ENCODE data around the gene MYRF. TPM values are rescaled to one million over a fixed set of nuclear protein-coding genes. Genes with fewer than 3 reads are reported as not detected.

MYRF gene
- total and polyA plus RNA-seq, 4 donors, result 0.23 to 2.3 (median 1.0) TPM

DNA sequence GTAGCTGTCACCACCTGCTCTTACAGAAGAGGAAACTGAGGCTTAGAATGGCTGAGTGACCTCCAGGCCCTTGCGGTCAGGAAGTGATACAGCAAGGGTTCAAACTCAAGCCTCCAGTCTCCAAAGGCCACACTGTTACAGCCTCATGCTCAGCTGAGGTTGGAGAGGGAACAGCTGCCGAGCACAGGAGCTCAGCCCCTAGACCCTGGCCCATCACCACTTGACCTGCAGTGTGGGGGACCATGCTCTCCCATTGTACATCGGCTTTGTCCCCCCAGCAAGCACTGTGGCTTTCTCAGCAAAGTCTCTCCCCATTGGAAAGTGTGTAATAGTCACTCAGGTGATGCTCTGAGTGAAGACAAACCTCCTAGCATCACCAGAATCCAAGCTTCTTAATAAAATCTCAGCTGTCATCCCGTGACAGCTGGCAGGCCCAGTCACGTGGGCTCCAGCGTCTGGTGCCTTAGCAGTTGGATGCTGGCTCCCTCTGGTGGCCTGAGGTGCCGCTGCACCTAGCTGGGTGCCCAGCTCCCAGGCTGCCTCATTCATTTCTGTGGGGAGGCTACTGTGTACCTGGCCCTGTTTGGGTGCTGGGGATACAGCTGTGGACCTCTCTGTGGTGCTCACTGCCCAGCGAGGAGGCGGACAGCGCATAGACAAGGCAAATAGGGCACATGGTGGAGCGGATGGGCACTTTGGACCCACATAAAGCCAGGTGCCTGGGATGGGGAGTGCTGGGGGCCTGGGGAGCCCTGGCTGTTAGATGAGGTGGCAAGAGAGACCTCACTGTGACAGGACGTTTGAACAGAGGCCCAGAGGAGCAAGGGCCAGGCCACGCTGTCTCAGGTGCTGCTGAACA, 19.1 kb upstream of the MYRF start:
- 25 to 26% methylated on average over 13 of the region's 13 CpGs for WGBS, 2 donors
- H3K36me3 ChIP-seq (ENCODE audit: control insufficient read depth in 1 of 2, insufficient read depth in 2 of 2, low read length in 1 of 2), result no peaks in the 10 kb centered on the region

DNA sequence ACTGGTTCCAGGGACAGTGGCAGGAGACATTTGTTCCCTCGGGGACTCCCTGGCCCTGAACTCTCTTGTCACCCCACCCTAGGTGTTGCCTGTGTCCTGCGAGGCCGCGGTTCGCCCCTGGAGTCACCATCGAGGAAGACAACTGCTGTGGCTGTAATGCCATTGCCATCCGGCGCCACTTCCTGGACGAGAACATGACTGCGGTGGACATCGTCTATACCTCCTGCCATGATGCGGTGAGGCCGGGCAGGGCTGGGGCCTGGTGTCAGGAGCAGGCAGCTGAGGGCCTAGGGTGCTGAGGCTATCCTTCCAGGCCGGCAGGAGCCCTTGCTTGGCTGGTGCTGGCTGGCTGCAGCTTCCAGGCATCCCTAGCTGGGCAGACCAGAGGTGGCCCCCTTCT, 17.7 kb upstream of the MYRF start:
- no peak overlapping the region for H3K27ac ChIP-seq (ENCODE audit: low read depth in 1 of 2, low read length in 2 of 2)
- WGBS, 2 donors, result 93 to 94% methylated on average over 14 of the region's 14 CpGs
- DNase-seq (no peak), ATAC-seq (ENCODE audit: low FRiP score) (no peak)
- no peaks in the 10 kb centered on the region for H3K36me3 ChIP-seq (ENCODE audit: control insufficient read depth in 1 of 2, insufficient read depth in 2 of 2, low read length in 1 of 2)
- H3K4me1 ChIP-seq (ENCODE audit: control insufficient read depth in 1 of 2, insufficient read depth in 2 of 2, low read length in 2 of 2), result no peaks in the 10 kb centered on the region
- intact Hi-C loops (cut with DNase I), result no loop called here
- no peaks in the 10 kb centered on the region for H3K27me3 ChIP-seq (ENCODE audit: control insufficient read depth in 1 of 2, insufficient read depth in 2 of 2, low read length in 1 of 2)
- H3K9me3 ChIP-seq (ENCODE audit: control insufficient read depth, low read length), result no peaks in the 10 kb centered on the region
- no peak overlapping the region for H3K4me3 ChIP-seq (ENCODE audit: low read length in 2 of 2)

More for the DNA sequence above, 19.1 kb upstream of the MYRF start:
- H3K4me3 ChIP-seq (ENCODE audit: low read length in 2 of 2), result no peak overlapping the region
- no peaks in the 10 kb centered on the region for H3K27me3 ChIP-seq (ENCODE audit: control insufficient read depth in 1 of 2, insufficient read depth in 2 of 2, low read length in 1 of 2)
- peak; percentile 92 to 96 for DNase-seq
- peak; percentile 91 for ATAC-seq (ENCODE audit: low FRiP score)
- H3K4me1 ChIP-seq (ENCODE audit: control insufficient read depth in 1 of 2, insufficient read depth in 2 of 2, low read length in 2 of 2), result no peaks in the 10 kb centered on the region
- H3K9me3 ChIP-seq (ENCODE audit: control insufficient read depth, low read length), result no peaks in the 10 kb centered on the region
- peak overlapping the region in 1 of 2 donors; percentile 38 for H3K27ac ChIP-seq (ENCODE audit: low read depth in 1 of 2, low read length in 2 of 2)
- intact Hi-C loops (cut with DNase I), result loop anchor here (1.0 to 2.0 kb wide), 2 partner anchors 53 kb away; partner anchors contain the start of gene DAGLA (in 2 of the 2)

DNA sequence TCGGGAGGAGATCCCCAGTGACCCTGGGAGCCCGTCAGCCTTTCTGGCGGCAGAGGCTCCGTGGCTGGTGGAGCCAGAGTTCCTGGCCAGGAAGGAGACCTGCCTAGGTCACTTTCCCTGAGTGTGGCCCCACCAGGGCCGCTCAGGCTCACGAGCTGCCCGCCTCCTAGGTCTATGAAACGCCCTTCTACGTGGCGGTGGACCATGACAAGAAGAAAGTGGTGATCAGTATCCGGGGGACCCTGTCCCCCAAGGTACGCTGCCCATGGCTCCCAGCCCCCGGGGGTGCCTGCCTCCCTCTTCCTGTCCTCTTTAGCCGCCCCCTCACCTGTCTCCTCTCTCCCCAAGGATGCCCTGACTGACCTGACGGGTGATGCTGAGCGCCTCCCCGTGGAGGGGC, 17.0 kb upstream of the MYRF start:
- DNase-seq (no peak), ATAC-seq (ENCODE audit: low FRiP score) (no peak)
- Histone ChIP-seq H3K9me3 (ENCODE audit: control insufficient read depth, low read length) (no peaks in the 10 kb centered on the region), H3K4me1 (ENCODE audit: control insufficient read depth in 1 of 2, insufficient read depth in 2 of 2, low read length in 2 of 2) (no peaks in the 10 kb centered on the region), H3K4me3 (ENCODE audit: low read length in 2 of 2) (no peak overlapping the region), H3K27ac (ENCODE audit: low read depth in 1 of 2, low read length in 2 of 2) (no peak overlapping the region), H3K27me3 (ENCODE audit: control insufficient read depth in 1 of 2, insufficient read depth in 2 of 2, low read length in 1 of 2) (no peaks in the 10 kb centered on the region), H3K36me3 (ENCODE audit: control insufficient read depth in 1 of 2, insufficient read depth in 2 of 2, low read length in 1 of 2) (no peaks in the 10 kb centered on the region)
- intact Hi-C loops (cut with DNase I), result no loop called here
- 88 to 96% methylated on average over 16 to 17 of the region's 17 CpGs for WGBS, 2 donors

DNA sequence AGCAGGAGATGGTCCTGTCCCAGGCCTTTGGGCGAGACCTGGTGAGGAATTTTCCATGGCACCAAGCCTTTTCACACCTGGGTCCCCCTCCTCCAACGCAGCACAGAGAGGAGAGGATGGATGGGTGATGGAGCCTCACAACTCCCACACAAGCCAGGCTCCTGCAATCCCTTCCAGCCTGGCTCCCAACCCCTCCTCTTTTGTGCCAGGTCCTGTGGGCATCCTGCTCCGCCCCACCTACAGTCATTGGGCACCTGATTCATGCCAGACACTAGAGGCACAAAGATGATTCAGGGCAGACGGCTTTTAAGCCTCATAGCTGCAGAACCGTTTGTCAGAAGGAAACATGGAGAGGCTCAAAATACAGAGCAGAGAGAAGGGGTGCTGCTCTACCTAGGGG, 16.1 kb upstream of the MYRF start:
- no peak overlapping the region for H3K27ac ChIP-seq (ENCODE audit: low read depth in 1 of 2, low read length in 2 of 2)
- H3K27me3 ChIP-seq (ENCODE audit: control insufficient read depth in 1 of 2, insufficient read depth in 2 of 2, low read length in 1 of 2), result no peaks in the 10 kb centered on the region
- H3K9me3 ChIP-seq (ENCODE audit: control insufficient read depth, low read length), result no peaks in the 10 kb centered on the region
- H3K4me1 ChIP-seq (ENCODE audit: control insufficient read depth in 1 of 2, insufficient read depth in 2 of 2, low read length in 2 of 2), result no peaks in the 10 kb centered on the region
- intact Hi-C loops (cut with DNase I), result no loop called here
- WGBS, 2 donors, result 88% methylated on average over 5 of the region's 5 CpGs
- ATAC-seq (ENCODE audit: low FRiP score) (no peak), DNase-seq (no peak)
- no peaks in the 10 kb centered on the region for H3K36me3 ChIP-seq (ENCODE audit: control insufficient read depth in 1 of 2, insufficient read depth in 2 of 2, low read length in 1 of 2)
- H3K4me3 ChIP-seq (ENCODE audit: low read length in 2 of 2), result no peak overlapping the region

DNA sequence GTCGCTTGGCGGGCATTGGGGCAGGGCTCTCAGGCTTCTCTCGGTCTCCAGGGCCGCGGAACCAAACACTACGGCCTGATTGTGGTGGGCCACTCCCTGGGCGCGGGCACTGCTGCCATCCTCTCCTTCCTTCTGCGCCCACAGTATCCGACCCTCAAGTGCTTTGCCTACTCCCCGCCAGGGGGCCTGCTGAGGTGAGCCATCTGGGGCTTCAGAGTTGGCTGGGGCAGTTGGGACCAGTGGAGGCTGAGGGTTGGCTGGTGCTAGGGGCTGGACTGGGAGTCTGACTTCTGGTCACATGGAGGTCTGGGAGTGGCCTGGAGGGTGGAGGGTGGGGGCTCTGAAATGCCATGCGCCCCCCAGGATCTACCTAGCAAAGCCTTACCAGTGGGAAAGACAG, 15.3 kb upstream of the MYRF start:
- intact Hi-C loops (cut with DNase I), result no loop called here
- no peaks in the 10 kb centered on the region for H3K4me1 ChIP-seq (ENCODE audit: control insufficient read depth in 1 of 2, insufficient read depth in 2 of 2, low read length in 2 of 2)
- DNase-seq, result no peak
- H3K9me3 ChIP-seq (ENCODE audit: control insufficient read depth, low read length), result no peaks in the 10 kb centered on the region
- no peak for ATAC-seq (ENCODE audit: low FRiP score)
- no peak overlapping the region for H3K27ac ChIP-seq (ENCODE audit: low read depth in 1 of 2, low read length in 2 of 2)
- H3K27me3 ChIP-seq (ENCODE audit: control insufficient read depth in 1 of 2, insufficient read depth in 2 of 2, low read length in 1 of 2), result no peaks in the 10 kb centered on the region
- no peaks in the 10 kb centered on the region for H3K36me3 ChIP-seq (ENCODE audit: control insufficient read depth in 1 of 2, insufficient read depth in 2 of 2, low read length in 1 of 2)
- no peak overlapping the region for H3K4me3 ChIP-seq (ENCODE audit: low read length in 2 of 2)
- WGBS, 2 donors, result 95 to 97% methylated on average over 12 of the region's 12 CpGs

DNA sequence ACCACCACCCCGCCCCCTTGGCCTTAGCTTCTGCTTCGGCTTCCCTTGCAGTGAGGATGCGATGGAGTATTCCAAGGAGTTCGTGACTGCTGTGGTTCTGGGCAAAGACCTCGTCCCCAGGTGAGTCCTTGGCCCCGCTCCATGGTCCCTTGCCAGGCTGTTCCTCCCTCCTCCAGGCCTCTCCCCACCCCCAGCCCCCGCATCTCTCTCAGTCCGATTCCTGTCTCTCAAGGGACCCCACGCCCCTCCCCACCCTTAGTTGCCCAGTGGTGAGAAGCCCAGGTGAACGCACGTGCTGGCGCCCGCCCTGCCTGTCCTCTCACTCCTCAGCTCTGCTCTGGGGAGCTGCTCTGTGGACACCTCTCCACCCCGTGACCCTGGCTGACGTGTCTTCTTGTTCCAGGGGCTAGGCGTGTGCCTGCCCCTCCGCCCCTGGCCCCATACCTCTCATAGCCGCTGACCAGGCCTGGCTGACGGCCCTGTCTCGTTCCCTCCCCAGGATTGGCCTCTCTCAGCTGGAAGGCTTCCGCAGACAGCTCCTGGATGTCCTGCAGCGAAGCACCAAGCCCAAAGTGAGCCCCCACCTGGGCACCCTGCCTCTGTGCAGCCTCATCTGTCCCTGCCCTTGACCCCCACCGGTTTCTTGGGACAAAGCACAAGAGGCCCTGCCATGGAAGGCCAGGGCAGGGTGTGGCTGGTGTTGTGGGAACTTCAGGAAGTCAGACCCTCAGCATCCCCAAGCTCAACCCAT, 14.6 kb upstream of the MYRF start:
- no peaks in the 10 kb centered on the region for H3K9me3 ChIP-seq (ENCODE audit: control insufficient read depth, low read length)
- H3K36me3 ChIP-seq (ENCODE audit: control insufficient read depth in 1 of 2, insufficient read depth in 2 of 2, low read length in 1 of 2), result no peaks in the 10 kb centered on the region
- H3K27ac ChIP-seq (ENCODE audit: low read depth in 1 of 2, low read length in 2 of 2), result no peak overlapping the region
- DNase-seq, result no peak
- WGBS, 2 donors, result 89 to 90% methylated on average over 23 of the region's 23 CpGs
- no peak overlapping the region for H3K4me3 ChIP-seq (ENCODE audit: low read length in 2 of 2)
- ATAC-seq (ENCODE audit: low FRiP score), result no peak
- intact Hi-C loops (cut with DNase I), result no loop called here
- H3K4me1 ChIP-seq (ENCODE audit: control insufficient read depth in 1 of 2, insufficient read depth in 2 of 2, low read length in 2 of 2), result no peaks in the 10 kb centered on the region
- no peaks in the 10 kb centered on the region for H3K27me3 ChIP-seq (ENCODE audit: control insufficient read depth in 1 of 2, insufficient read depth in 2 of 2, low read length in 1 of 2)

DNA sequence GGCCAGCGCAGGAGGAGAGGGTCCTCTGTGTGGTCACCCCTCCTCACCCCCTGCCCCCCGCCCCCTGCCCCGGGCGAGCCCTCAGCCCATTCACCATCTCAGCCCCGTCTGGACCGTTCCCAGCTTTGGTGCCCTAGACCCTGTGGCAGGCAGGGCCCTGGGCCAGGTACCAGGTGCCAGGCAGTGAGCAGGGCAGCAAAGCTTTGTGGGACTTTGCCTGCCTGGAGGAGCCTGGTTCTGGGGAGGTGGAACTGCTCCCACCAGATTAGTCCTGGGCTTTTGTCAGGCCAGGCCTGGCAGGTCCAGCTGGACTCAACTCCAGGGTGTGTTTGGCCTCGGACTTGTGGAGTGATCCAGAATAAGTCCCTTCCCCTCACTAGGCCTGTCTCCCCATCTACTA, 13.7 kb upstream of the MYRF start:
- WGBS, 2 donors, result 81 to 92% methylated on average over 7 of the region's 7 CpGs
- Histone ChIP-seq H3K4me3 (ENCODE audit: low read length in 2 of 2) (no peak overlapping the region), H3K9me3 (ENCODE audit: control insufficient read depth, low read length) (no peaks in the 10 kb centered on the region), H3K27me3 (ENCODE audit: control insufficient read depth in 1 of 2, insufficient read depth in 2 of 2, low read length in 1 of 2) (no peaks in the 10 kb centered on the region), H3K4me1 (ENCODE audit: control insufficient read depth in 1 of 2, insufficient read depth in 2 of 2, low read length in 2 of 2) (no peaks in the 10 kb centered on the region), H3K36me3 (ENCODE audit: control insufficient read depth in 1 of 2, insufficient read depth in 2 of 2, low read length in 1 of 2) (no peaks in the 10 kb centered on the region), H3K27ac (ENCODE audit: low read depth in 1 of 2, low read length in 2 of 2) (no peak overlapping the region)
- no peak for ATAC-seq (ENCODE audit: low FRiP score)
- intact Hi-C loops (cut with DNase I), result no loop called here
- no peak for DNase-seq

DNA sequence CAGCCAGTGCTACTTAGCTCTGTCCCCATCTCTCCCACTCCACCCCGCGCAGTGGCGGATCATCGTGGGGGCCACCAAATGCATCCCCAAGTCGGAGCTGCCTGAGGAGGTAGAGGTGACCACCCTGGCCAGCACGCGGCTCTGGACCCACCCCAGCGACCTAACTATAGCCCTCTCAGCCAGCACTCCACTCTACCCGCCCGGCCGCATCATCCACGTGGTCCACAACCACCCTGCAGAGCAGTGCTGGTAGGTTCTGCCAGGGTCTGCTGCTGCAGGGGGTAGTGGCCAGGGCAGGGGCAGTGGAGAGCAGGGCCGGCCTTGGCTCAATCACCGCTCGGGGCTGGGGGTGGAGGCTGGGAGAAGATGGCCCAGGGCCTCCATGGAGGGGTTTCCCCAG, 13.0 kb upstream of the MYRF start:
- no peaks in the 10 kb centered on the region for H3K4me1 ChIP-seq (ENCODE audit: control insufficient read depth in 1 of 2, insufficient read depth in 2 of 2, low read length in 2 of 2)
- intact Hi-C loops (cut with DNase I), result no loop called here
- DNase-seq, result no peak
- no peak overlapping the region for H3K27ac ChIP-seq (ENCODE audit: low read depth in 1 of 2, low read length in 2 of 2)
- H3K9me3 ChIP-seq (ENCODE audit: control insufficient read depth, low read length), result no peaks in the 10 kb centered on the region
- no peak overlapping the region for H3K4me3 ChIP-seq (ENCODE audit: low read length in 2 of 2)
- H3K27me3 ChIP-seq (ENCODE audit: control insufficient read depth in 1 of 2, insufficient read depth in 2 of 2, low read length in 1 of 2), result no peaks in the 10 kb centered on the region
- ATAC-seq (ENCODE audit: low FRiP score), result no peak
- WGBS, 2 donors, result 93 to 95% methylated on average over 15 of the region's 15 CpGs
- no peaks in the 10 kb centered on the region for H3K36me3 ChIP-seq (ENCODE audit: control insufficient read depth in 1 of 2, insufficient read depth in 2 of 2, low read length in 1 of 2)

DNA sequence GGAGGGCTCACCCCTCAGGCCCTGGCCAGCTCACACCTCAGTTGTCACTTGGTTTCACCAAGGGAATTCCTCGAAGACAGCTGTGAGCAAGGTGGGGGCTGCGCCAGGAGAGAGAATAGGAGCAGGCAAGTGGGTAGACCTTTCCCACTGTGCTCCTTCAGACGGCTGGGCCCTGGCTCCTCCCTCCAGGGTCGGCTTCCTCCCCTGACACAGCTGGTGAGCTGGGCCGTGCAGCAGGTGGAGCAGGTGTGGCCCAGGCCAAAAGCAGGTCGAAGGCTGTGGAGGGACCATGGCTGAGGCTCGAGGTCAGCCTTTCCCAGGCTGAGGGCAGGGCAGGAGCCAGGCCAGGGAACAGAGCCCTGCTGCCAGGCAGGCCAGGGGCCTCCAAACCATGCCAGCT, 12.5 kb upstream of the MYRF start:
- intact Hi-C loops (cut with DNase I), result no loop called here
- DNase-seq, result no peak
- Histone ChIP-seq H3K4me1 (ENCODE audit: control insufficient read depth in 1 of 2, insufficient read depth in 2 of 2, low read length in 2 of 2) (no peaks in the 10 kb centered on the region), H3K27me3 (ENCODE audit: control insufficient read depth in 1 of 2, insufficient read depth in 2 of 2, low read length in 1 of 2) (no peaks in the 10 kb centered on the region), H3K9me3 (ENCODE audit: control insufficient read depth, low read length) (no peaks in the 10 kb centered on the region), H3K27ac (ENCODE audit: low read depth in 1 of 2, low read length in 2 of 2) (no peak overlapping the region), H3K36me3 (ENCODE audit: control insufficient read depth in 1 of 2, insufficient read depth in 2 of 2, low read length in 1 of 2) (no peaks in the 10 kb centered on the region), H3K4me3 (ENCODE audit: low read length in 2 of 2) (no peak overlapping the region)
- 67 to 72% methylated on average over 7 of the region's 7 CpGs for WGBS, 2 donors
- ATAC-seq (ENCODE audit: low FRiP score), result no peak

All from aorta (tissue), 5 donors.